ENCODE results near the gene MRTO4.

DNA sequence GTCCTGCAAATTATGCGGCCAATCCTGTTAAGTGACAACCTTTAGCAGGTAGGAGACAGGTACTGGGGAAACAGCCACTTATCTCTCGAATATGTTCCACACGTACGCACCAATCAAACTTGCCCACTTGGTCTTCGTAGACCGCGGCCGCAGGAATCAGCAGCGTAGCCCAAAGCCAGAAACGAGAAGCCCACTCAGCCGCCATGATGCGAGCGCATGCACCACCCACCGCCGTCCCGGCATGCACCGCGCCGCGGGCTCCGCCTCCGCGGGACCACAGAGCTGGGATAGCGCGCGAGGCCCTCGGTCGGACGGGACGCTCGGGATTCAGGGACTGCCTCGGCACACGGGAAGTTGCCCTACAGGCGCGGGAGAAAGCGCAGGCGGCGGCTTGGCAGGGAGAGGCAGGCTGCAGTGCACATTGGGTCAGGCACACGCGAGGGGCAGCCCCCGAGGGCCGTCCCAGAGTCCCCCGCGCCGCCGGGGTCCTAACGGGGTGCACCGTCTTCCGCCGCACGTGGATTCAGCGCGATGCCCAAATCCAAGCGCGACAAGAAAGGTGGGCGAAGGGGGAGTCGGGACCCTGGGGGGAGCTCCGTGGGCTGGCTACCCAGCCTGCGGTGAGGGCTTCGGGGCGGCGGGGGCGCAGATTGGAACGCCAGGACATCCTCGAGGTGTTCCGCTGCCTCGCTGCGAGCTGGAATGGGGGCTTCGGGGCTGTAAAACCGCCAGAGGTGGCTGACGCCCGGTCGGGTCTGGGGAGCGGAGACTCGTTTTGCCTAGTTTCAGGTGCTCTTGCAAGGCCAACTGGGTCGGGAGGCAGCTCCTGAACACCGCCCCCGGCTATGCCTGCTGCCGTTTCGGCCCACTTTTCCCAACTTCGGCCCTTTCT lies at the start of gene MRTO4, which contains the start of gene EMC1:
- TF ChIP-seq, protein P1, sequence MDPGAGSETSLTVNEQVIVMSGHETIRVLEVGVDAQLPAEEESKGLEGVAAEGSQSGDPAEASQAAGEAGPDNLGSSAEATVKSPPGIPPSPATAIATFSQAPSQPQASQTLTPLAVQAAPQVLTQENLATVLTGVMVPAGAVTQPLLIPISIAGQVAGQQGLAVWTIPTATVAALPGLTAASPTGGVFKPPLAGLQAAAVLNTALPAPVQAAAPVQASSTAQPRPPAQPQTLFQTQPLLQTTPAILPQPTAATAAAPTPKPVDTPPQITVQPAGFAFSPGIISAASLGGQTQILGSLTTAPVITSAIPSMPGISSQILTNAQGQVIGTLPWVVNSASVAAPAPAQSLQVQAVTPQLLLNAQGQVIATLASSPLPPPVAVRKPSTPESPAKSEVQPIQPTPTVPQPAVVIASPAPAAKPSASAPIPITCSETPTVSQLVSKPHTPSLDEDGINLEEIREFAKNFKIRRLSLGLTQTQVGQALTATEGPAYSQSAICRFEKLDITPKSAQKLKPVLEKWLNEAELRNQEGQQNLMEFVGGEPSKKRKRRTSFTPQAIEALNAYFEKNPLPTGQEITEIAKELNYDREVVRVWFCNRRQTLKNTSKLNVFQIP (CRISPR knock-in tag; IDR thresholded peaks at IDR 0.05; ENCODE audit: borderline replicate concordance, low read depth) = no peak
- TF ChIP-seq, protein P2, sequence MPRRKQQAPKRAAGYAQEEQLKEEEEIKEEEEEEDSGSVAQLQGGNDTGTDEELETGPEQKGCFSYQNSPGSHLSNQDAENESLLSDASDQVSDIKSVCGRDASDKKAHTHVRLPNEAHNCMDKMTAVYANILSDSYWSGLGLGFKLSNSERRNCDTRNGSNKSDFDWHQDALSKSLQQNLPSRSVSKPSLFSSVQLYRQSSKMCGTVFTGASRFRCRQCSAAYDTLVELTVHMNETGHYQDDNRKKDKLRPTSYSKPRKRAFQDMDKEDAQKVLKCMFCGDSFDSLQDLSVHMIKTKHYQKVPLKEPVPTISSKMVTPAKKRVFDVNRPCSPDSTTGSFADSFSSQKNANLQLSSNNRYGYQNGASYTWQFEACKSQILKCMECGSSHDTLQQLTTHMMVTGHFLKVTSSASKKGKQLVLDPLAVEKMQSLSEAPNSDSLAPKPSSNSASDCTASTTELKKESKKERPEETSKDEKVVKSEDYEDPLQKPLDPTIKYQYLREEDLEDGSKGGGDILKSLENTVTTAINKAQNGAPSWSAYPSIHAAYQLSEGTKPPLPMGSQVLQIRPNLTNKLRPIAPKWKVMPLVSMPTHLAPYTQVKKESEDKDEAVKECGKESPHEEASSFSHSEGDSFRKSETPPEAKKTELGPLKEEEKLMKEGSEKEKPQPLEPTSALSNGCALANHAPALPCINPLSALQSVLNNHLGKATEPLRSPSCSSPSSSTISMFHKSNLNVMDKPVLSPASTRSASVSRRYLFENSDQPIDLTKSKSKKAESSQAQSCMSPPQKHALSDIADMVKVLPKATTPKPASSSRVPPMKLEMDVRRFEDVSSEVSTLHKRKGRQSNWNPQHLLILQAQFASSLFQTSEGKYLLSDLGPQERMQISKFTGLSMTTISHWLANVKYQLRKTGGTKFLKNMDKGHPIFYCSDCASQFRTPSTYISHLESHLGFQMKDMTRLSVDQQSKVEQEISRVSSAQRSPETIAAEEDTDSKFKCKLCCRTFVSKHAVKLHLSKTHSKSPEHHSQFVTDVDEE (CRISPR knock-in tag; IDR thresholded peaks at IDR 0.05) = no peak; the same call in 1 of the 2 replicates
- TF ChIP-seq ZNF565 (CRISPR knock-in tag; conservative IDR thresholded peaks at IDR 0.05; ENCODE audit: low read depth) = no peak
- TF ChIP-seq, protein P3, sequence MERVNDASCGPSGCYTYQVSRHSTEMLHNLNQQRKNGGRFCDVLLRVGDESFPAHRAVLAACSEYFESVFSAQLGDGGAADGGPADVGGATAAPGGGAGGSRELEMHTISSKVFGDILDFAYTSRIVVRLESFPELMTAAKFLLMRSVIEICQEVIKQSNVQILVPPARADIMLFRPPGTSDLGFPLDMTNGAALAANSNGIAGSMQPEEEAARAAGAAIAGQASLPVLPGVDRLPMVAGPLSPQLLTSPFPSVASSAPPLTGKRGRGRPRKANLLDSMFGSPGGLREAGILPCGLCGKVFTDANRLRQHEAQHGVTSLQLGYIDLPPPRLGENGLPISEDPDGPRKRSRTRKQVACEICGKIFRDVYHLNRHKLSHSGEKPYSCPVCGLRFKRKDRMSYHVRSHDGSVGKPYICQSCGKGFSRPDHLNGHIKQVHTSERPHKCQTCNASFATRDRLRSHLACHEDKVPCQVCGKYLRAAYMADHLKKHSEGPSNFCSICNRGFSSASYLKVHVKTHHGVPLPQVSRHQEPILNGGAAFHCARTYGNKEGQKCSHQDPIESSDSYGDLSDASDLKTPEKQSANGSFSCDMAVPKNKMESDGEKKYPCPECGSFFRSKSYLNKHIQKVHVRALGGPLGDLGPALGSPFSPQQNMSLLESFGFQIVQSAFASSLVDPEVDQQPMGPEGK (CRISPR knock-in tag; IDR thresholded peaks at IDR 0.05; ENCODE audit: borderline replicate concordance) = no peak
- no peak for TF ChIP-seq ESRRG (CRISPR knock-in tag; IDR thresholded peaks at IDR 0.05)
- no peak for TF ChIP-seq CSDC2 (CRISPR knock-in tag; IDR thresholded peaks at IDR 0.05)
- TF ChIP-seq ISL1 (CRISPR knock-in tag; IDR thresholded peaks at IDR 0.05) = no peak

All from SK-N-SH treated with all-trans-retinoic acid at 6 μM for 48 hours (cell line).